Nephron (organoid): ENCODE measurements around the gene ATP8B4.

ENCODE experiments used
- H3K27ac Mint-ChIP-seq, 3 experiments: 2 replicates each; pipeline ENCODE4 v1.8.0; 2020; ENCODE audit warnings: mixed read lengths in 3 of 3, mild to moderate bottlenecking in 2 of 3, moderate library complexity in 1 of 3
- H3K27me3 Mint-ChIP-seq: 2 replicates; pipeline ENCODE4 v1.8.0; 2021; ENCODE audit warnings: low read depth, mild to moderate bottlenecking, moderate library complexity, mixed read lengths
- H3K36me3 Mint-ChIP-seq: 2 replicates; pipeline ENCODE4 v1.8.0; 2020; ENCODE audit warnings: low read depth, mixed read lengths
- H3K4me1 Mint-ChIP-seq: 2 replicates; pipeline ENCODE4 v1.8.0; 2020; ENCODE audit warnings: mixed read lengths
- H3K4me3 Mint-ChIP-seq, 3 experiments: 2 replicates each; pipeline ENCODE4 v1.8.0; 2020; ENCODE audit warnings: mild to moderate bottlenecking in 3 of 3, mixed read lengths in 3 of 3, moderate library complexity in 2 of 3
- H3K9me3 Mint-ChIP-seq: 2 replicates; pipeline ENCODE4 v1.8.0; 2020; ENCODE audit warnings: mixed read lengths
- TF ChIP-seq, protein P1 (sequence below), 3 experiments: fragments of 200-600 bp; sonication (generic); IDR thresholded peaks; one replicate each; pipeline ENCODE4 v1.5.0; 2021; ENCODE audit warnings: antibody characterized with exemption in 3 of 3; ENCODE audit not compliant: unreplicated experiment in 3 of 3

Gene ATP8B4

DNA sequence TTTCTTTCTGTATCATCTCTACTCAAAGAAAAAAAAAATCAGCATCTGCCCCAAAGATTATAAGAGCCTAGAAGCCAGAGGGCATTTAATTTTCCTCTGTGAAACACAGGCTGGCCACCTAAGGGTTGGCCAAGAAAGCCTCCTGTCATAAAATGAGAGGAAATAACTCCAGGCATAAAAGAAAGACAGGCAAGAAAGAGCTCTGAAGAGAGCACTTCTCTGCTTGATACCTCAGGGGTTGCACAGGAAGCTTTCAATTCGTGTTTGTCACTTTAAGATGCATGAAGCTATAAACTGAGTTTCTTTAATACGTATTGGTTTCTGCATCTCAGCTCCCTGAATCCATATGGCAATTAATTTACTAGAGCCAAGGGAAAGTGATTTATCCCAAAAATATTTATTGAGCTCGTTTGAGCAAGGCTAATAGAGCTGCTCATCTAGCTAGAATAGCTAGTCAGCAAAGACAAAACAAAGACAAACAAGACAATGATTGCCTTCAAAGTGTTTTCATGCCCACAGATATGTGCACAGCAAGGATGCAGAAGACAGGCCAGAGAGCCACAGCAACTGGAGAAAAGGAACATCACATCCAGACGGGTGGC lies 35.5 kb downstream of the ATP8B4 start:
- Mint-ChIP-seq H3K4me1 (peaks cover 19% of the 10 kb centered on the region), H3K9me3 (no peaks in the 10 kb centered on the region), H3K4me3 (no peak overlapping the region), H3K27me3 (no peaks in the 10 kb centered on the region), H3K27ac (peak overlapping the region in 2 of 3 experiments; percentile 33 to 65), H3K36me3 (no peaks in the 10 kb centered on the region)
- TF ChIP-seq, protein P1, sequence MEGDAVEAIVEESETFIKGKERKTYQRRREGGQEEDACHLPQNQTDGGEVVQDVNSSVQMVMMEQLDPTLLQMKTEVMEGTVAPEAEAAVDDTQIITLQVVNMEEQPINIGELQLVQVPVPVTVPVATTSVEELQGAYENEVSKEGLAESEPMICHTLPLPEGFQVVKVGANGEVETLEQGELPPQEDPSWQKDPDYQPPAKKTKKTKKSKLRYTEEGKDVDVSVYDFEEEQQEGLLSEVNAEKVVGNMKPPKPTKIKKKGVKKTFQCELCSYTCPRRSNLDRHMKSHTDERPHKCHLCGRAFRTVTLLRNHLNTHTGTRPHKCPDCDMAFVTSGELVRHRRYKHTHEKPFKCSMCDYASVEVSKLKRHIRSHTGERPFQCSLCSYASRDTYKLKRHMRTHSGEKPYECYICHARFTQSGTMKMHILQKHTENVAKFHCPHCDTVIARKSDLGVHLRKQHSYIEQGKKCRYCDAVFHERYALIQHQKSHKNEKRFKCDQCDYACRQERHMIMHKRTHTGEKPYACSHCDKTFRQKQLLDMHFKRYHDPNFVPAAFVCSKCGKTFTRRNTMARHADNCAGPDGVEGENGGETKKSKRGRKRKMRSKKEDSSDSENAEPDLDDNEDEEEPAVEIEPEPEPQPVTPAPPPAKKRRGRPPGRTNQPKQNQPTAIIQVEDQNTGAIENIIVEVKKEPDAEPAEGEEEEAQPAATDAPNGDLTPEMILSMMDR (IDR thresholded peaks at IDR 0.05; ENCODE audit: unreplicated experiment in 3 of 3), result no peak

DNA sequence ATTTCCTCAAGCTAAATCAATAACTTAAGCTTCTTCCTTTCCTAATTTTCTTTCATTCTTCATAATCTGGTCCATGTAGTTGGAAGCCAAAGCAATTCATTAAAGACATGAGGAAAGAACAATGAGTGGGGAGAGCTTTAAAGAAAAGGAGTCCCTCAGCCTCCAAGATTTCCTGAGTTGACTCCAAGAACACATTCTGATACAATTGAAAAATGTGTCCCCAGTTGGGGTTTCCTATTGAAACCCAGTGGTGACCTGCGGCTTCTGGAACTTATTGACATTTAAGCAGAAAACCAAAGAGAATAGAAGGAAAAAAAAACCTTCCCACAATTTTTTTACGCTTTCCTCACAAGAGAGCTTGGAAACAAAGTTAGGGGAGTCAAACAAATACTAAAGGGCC lies 37.0 kb downstream of the ATP8B4 start:
- Mint-ChIP-seq H3K27ac (peak overlapping the region in 2 of 3 experiments; percentile 44 to 59), H3K9me3 (no peaks in the 10 kb centered on the region)

GRCh38 chr15:50077651-50078050 lies 41.4 kb downstream of the ATP8B4 start:
- Mint-ChIP-seq H3K9me3 (no peaks in the 10 kb centered on the region), H3K27me3 (peaks cover 4% of the 10 kb centered on the region), H3K4me3 (no peak overlapping the region), H3K36me3 (no peaks in the 10 kb centered on the region), H3K4me1 (peaks cover 26% of the 10 kb centered on the region), H3K27ac (peak overlapping the region; percentile 70 to 86 (median 82))
- TF ChIP-seq, protein P1 (IDR thresholded peaks at IDR 0.05; ENCODE audit: unreplicated experiment in 3 of 3), result no peak

More for the DNA sequence above, 37.0 kb downstream of the ATP8B4 start:
- Mint-ChIP-seq H3K36me3 (no peaks in the 10 kb centered on the region), H3K27me3 (no peaks in the 10 kb centered on the region), H3K4me3 (no peak overlapping the region), H3K4me1 (peaks cover 27% of the 10 kb centered on the region)
- TF ChIP-seq, protein P1 (IDR thresholded peaks at IDR 0.05; ENCODE audit: unreplicated experiment in 3 of 3), result no peak

- peak overlapping the region; percentile 70 to 86 (median 82) for H3K27ac Mint-ChIP-seq
Observed at GRCh38 chr15:50077176-50077575, 41.9 kb downstream of the ATP8B4 start.

DNA sequence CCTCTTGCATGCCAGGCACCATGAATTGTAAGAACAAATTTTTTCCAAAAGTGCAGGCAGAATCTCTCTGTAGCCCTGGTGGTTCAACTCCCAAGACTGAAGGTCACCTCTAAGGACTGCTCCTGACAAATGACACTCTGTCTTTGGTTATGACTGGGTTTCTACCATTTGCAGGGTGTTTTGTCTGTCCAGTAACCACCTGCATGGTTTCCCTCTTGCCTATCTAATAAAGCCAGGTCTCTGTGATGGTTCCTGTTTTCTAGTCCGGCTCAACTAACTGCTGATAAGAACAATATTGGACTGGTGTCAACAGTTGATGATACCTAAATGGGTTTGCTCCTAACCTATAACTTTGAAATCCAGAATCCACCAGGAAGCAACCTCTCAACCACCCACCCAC lies 43.7 kb downstream of the ATP8B4 start:
- Mint-ChIP-seq H3K36me3 (no peaks in the 10 kb centered on the region), H3K4me1 (peaks cover 14% of the 10 kb centered on the region), H3K27ac (no peak overlapping the region), H3K9me3 (no peaks in the 10 kb centered on the region), H3K27me3 (peaks cover 4% of the 10 kb centered on the region), H3K4me3 (no peak overlapping the region)
- TF ChIP-seq, protein P1 (IDR thresholded peaks at IDR 0.05; ENCODE audit: unreplicated experiment in 3 of 3), result no peak

More at GRCh38 chr15:50077176-50077575, 41.9 kb downstream of the ATP8B4 start:
- Mint-ChIP-seq H3K27me3 (peaks cover 4% of the 10 kb centered on the region), H3K9me3 (no peaks in the 10 kb centered on the region), H3K4me3 (no peak overlapping the region), H3K36me3 (no peaks in the 10 kb centered on the region), H3K4me1 (peaks cover 24% of the 10 kb centered on the region)
- TF ChIP-seq, protein P1 (IDR thresholded peaks at IDR 0.05; ENCODE audit: unreplicated experiment in 3 of 3), result no peak
